ENCODE measurements around the gene HTRA2. TPM values are rescaled to one million over a fixed set of nuclear protein-coding genes. Genes with fewer than 3 reads are reported as not detected.
A peak's percentile ranks its signal among the peaks of the same experiment; 100 is the strongest.

The HTRA2 gene
- total and polyA plus RNA-seq, 9 of the 15 experiments (the other 6 are each of a cell fraction or from before 2014, with no cell fraction given): 54.2 to 71.2 (median 65.8) TPM

GRCh38 chr2:74548900-74549826 is 19.4 kb downstream of the HTRA2 start (continued):
- TF ChIP-seq, protein P1, sequence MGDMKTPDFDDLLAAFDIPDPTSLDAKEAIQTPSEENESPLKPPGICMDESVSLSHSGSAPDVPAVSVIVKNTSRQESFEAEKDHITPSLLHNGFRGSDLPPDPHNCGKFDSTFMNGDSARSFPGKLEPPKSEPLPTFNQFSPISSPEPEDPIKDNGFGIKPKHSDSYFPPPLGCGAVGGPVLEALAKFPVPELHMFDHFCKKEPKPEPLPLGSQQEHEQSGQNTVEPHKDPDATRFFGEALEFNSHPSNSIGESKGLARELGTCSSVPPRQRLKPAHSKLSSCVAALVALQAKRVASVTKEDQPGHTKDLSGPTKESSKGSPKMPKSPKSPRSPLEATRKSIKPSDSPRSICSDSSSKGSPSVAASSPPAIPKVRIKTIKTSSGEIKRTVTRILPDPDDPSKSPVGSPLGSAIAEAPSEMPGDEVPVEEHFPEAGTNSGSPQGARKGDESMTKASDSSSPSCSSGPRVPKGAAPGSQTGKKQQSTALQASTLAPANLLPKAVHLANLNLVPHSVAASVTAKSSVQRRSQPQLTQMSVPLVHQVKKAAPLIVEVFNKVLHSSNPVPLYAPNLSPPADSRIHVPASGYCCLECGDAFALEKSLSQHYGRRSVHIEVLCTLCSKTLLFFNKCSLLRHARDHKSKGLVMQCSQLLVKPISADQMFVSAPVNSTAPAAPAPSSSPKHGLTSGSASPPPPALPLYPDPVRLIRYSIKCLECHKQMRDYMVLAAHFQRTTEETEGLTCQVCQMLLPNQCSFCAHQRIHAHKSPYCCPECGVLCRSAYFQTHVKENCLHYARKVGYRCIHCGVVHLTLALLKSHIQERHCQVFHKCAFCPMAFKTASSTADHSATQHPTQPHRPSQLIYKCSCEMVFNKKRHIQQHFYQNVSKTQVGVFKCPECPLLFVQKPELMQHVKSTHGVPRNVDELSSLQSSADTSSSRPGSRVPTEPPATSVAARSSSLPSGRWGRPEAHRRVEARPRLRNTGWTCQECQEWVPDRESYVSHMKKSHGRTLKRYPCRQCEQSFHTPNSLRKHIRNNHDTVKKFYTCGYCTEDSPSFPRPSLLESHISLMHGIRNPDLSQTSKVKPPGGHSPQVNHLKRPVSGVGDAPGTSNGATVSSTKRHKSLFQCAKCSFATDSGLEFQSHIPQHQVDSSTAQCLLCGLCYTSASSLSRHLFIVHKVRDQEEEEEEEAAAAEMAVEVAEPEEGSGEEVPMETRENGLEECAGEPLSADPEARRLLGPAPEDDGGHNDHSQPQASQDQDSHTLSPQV (IDR thresholded peaks at IDR 0.05): peak; percentile 80
- peak; percentile 22; the same call in 1 of the 2 replicates for TF ChIP-seq CBX1 (IDR thresholded peaks at IDR 0.05; ENCODE audit: low read depth)
- peak; percentile 39; the same call in 1 of the 2 replicates for TF ChIP-seq CREM (IDR thresholded peaks at IDR 0.05; ENCODE audit: low read depth)
- TF ChIP-seq, protein P2, sequence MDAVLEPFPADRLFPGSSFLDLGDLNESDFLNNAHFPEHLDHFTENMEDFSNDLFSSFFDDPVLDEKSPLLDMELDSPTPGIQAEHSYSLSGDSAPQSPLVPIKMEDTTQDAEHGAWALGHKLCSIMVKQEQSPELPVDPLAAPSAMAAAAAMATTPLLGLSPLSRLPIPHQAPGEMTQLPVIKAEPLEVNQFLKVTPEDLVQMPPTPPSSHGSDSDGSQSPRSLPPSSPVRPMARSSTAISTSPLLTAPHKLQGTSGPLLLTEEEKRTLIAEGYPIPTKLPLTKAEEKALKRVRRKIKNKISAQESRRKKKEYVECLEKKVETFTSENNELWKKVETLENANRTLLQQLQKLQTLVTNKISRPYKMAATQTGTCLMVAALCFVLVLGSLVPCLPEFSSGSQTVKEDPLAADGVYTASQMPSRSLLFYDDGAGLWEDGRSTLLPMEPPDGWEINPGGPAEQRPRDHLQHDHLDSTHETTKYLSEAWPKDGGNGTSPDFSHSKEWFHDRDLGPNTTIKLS (IDR thresholded peaks at IDR 0.05; ENCODE audit: borderline replicate concordance, low read depth): peak; percentile 45; the same call in 1 of the 2 replicates
- no peak for TF ChIP-seq NR2C2 (CRISPR knock-in tag; IDR thresholded peaks at IDR 0.05)
- peak; percentile 32; the same call in 1 of the 2 replicates for TF ChIP-seq NR2C2 (tag; IDR thresholded peaks at IDR 0.05)
- TF ChIP-seq, protein P3, sequence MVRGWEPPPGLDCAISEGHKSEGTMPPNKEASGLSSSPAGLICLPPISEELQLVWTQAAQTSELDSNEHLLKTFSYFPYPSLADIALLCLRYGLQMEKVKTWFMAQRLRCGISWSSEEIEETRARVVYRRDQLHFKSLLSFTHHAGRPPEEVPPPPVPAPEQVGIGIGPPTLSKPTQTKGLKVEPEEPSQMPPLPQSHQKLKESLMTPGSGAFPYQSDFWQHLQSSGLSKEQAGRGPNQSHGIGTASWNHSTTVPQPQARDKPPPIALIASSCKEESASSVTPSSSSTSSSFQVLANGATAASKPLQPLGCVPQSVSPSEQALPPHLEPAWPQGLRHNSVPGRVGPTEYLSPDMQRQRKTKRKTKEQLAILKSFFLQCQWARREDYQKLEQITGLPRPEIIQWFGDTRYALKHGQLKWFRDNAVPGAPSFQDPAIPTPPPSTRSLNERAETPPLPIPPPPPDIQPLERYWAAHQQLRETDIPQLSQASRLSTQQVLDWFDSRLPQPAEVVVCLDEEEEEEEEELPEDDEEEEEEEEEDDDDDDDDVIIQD (CRISPR knock-in tag; IDR thresholded peaks at IDR 0.05): no peak
- no peak for TF ChIP-seq STAT5B (CRISPR knock-in tag; IDR thresholded peaks at IDR 0.05)
- peak; percentile 69; the same call in 1 of the 2 replicates for TF ChIP-seq POLR2A (conservative IDR thresholded peaks at IDR 0.05)
- TF ChIP-seq ZBTB17 (CRISPR knock-in tag; IDR thresholded peaks at IDR 0.05): peak; percentile 89
- peak; percentile 27 for TF ChIP-seq E2F8 (IDR thresholded peaks at IDR 0.05; ENCODE audit: low read depth, partially characterized antibody)
- TF ChIP-seq DLX4 (CRISPR knock-in tag; IDR thresholded peaks at IDR 0.05): no peak
- TF ChIP-seq ZNF551 (CRISPR knock-in tag; IDR thresholded peaks at IDR 0.05): no peak
- TF ChIP-seq ZNF354B (CRISPR knock-in tag; IDR thresholded peaks at IDR 0.05): no peak
- 0 out of 2 replicates have a peak, but pooled peaks have one; percentile 20 for TF ChIP-seq EP400 (IDR thresholded peaks at IDR 0.05)
- peak; percentile 90 for TF ChIP-seq ZNF263 (CRISPR knock-in tag; IDR thresholded peaks at IDR 0.05; ENCODE audit: borderline replicate concordance)
- no peak for TF ChIP-seq GABPB2 (CRISPR knock-in tag; conservative IDR thresholded peaks at IDR 0.05)

All from K562 (cell line).